ENCODE data around the gene FUOM.

FUOM gene

GRCh38 chr10:133310789-133311188, 47.0 kb downstream of the FUOM start:
- DNase-seq (ENCODE audit: low read depth): no peak
- no peak overlapping the region for H3K4me3 ChIP-seq (ENCODE audit: control insufficient read depth, low read depth, low read length)

GRCh38 chr10:133310399-133310755, 47.4 kb downstream of the FUOM start:
- H3K4me3 ChIP-seq (ENCODE audit: control insufficient read depth, low read depth, low read length): no peak overlapping the region
- no peak for DNase-seq (ENCODE audit: low read depth)
- no peak for TF ChIP-seq CTCF (conservative IDR thresholded peaks at IDR 0.05; ENCODE audit: control insufficient read depth, insufficient read depth, low read depth, low read length)

More at GRCh38 chr10:133310789-133311188, 47.0 kb downstream of the FUOM start:
- no peak for TF ChIP-seq CTCF (conservative IDR thresholded peaks at IDR 0.05; ENCODE audit: control insufficient read depth, insufficient read depth, low read depth, low read length)

- no peak for TF ChIP-seq CTCF (conservative IDR thresholded peaks at IDR 0.05; ENCODE audit: control insufficient read depth, insufficient read depth, low read depth, low read length)
- no peak overlapping the region for H3K4me3 ChIP-seq (ENCODE audit: control insufficient read depth, low read depth, low read length)
- DNase-seq (ENCODE audit: low read depth): no peak
Observed at GRCh38 chr10:133309720-133310398, 48.0 kb downstream of the FUOM start.

GRCh38 chr10:133309100-133309719, 48.6 kb downstream of the FUOM start:
- no peak for TF ChIP-seq CTCF (conservative IDR thresholded peaks at IDR 0.05; ENCODE audit: control insufficient read depth, insufficient read depth, low read depth, low read length)
- peak overlapping the region; percentile 85 for H3K4me3 ChIP-seq (ENCODE audit: control insufficient read depth, low read depth, low read length)

GRCh38 chr10:133308421-133309099, 49.3 kb downstream of the FUOM start, which contains the start of the genes TUBGCP2 and ZNF511:
TSS of gene TUBGCP2 (minus strand) at chr10:133308872. CDS start at chr10:133302941, 5,931 bp downstream.
TSS of gene ZNF511 (plus strand) at chr10:133308914. CDS start at chr10:133308944, 30 bp downstream.
- TF ChIP-seq CTCF (conservative IDR thresholded peaks at IDR 0.05; ENCODE audit: control insufficient read depth, insufficient read depth, low read depth, low read length): no peak
- DNase-seq (ENCODE audit: low read depth): peak; percentile 76

More at GRCh38 chr10:133309100-133309719, 48.6 kb downstream of the FUOM start:
- peak; percentile 85 for DNase-seq (ENCODE audit: low read depth)

GRCh38 chr10:133307776-133308420, 49.9 kb downstream of the FUOM start:
- peak overlapping the region; percentile 85 for H3K4me3 ChIP-seq (ENCODE audit: control insufficient read depth, low read depth, low read length)
- peak; percentile 58 for DNase-seq (ENCODE audit: low read depth)
- TF ChIP-seq CTCF (conservative IDR thresholded peaks at IDR 0.05; ENCODE audit: control insufficient read depth, insufficient read depth, low read depth, low read length): peak; percentile 71

More at GRCh38 chr10:133308421-133309099, 49.3 kb downstream of the FUOM start, which contains the start of the genes TUBGCP2 and ZNF511:
- peak within 1 kb of the TSS; percentile 85 for H3K4me3 ChIP-seq (ENCODE audit: control insufficient read depth, low read depth, low read length)
